KG1 (cell line): ENCODE data around the gene BAHD1.
A peak's percentile ranks its signal among the peaks of the same experiment; 100 is the strongest.

Source experiments
- DNase-seq: peaks from one replicate; lab custom pipeline; 2025; lab: John Stamatoyannopoulos, UW

The BAHD1 gene

GRCh38 chr15:40440743-40441564 lies at the start of gene BAHD1:
TSS of gene BAHD1 (plus strand) at chr15:40440953. CDS start at chr15:40458465, 17,512 bp downstream.
- DNase-seq = peak; percentile 83

- no peak for DNase-seq
These were observed 47.5 kb upstream of the BAHD1 start for GRCh38 chr15:40392986-40393948.

GRCh38 chr15:40397688-40398412 lies 42.9 kb upstream of the BAHD1 start:
- DNase-seq = no peak

- DNase-seq = peak; percentile 46
These were observed 42.3 kb upstream of the BAHD1 start for GRCh38 chr15:40398413-40398873.

GRCh38 chr15:40399370-40399769 lies 41.4 kb upstream of the BAHD1 start:
- no peak for DNase-seq

GRCh38 chr15:40405501-40406381 lies 35.0 kb upstream of the BAHD1 start, which contains the start of gene IVD:
TSS of gene IVD (plus strand) at chr15:40405795. CDS start at chr15:40405828, 33 bp downstream.
- peak; percentile 94 for DNase-seq

- no peak for DNase-seq
These were observed 33.3 kb upstream of the BAHD1 start for GRCh38 chr15:40407330-40407990.

GRCh38 chr15:40409366-40409765 lies 31.4 kb upstream of the BAHD1 start:
- no peak for DNase-seq

GRCh38 chr15:40410476-40410875 lies 30.3 kb upstream of the BAHD1 start:
- no peak for DNase-seq

- DNase-seq = no peak
These were observed 28.5 kb upstream of the BAHD1 start for GRCh38 chr15:40412095-40412759.

GRCh38 chr15:40413036-40413435 lies 27.7 kb upstream of the BAHD1 start:
- no peak for DNase-seq

- DNase-seq = no peak
These were observed 25.9 kb upstream of the BAHD1 start for GRCh38 chr15:40414816-40415215.

GRCh38 chr15:40415226-40415625 lies 25.5 kb upstream of the BAHD1 start:
- DNase-seq = no peak

- DNase-seq = no peak
These were observed 24.7 kb upstream of the BAHD1 start for GRCh38 chr15:40416056-40416455.

- no peak for DNase-seq
These were observed 22.6 kb upstream of the BAHD1 start for GRCh38 chr15:40418126-40418525.

GRCh38 chr15:40420071-40420713 lies 20.6 kb upstream of the BAHD1 start:
- DNase-seq = no peak

- DNase-seq = no peak
These were observed 20.0 kb upstream of the BAHD1 start for GRCh38 chr15:40420793-40421192.

GRCh38 chr15:40421246-40422157 lies 19.3 kb upstream of the BAHD1 start:
- DNase-seq = peak; percentile 58
